Measurements from ENCODE around the gene PARN.

Gene PARN

GRCh38 chr16:14450846-14451245 is 179.2 kb downstream of the PARN start:
- H3K9me3 ChIP-seq (ENCODE audit: control insufficient read depth, low read length), result no peaks in the 10 kb centered on the region
- H3K4me3 ChIP-seq (ENCODE audit: low read depth, low read length), result no peak overlapping the region
- H3K4me1 ChIP-seq, result no peaks in the 10 kb centered on the region
- H3K9ac ChIP-seq, result no peak overlapping the region
- H3K27me3 ChIP-seq (ENCODE audit: control insufficient read depth, insufficient read depth, low read length), result no peaks in the 10 kb centered on the region
- TF ChIP-seq, protein P1, sequence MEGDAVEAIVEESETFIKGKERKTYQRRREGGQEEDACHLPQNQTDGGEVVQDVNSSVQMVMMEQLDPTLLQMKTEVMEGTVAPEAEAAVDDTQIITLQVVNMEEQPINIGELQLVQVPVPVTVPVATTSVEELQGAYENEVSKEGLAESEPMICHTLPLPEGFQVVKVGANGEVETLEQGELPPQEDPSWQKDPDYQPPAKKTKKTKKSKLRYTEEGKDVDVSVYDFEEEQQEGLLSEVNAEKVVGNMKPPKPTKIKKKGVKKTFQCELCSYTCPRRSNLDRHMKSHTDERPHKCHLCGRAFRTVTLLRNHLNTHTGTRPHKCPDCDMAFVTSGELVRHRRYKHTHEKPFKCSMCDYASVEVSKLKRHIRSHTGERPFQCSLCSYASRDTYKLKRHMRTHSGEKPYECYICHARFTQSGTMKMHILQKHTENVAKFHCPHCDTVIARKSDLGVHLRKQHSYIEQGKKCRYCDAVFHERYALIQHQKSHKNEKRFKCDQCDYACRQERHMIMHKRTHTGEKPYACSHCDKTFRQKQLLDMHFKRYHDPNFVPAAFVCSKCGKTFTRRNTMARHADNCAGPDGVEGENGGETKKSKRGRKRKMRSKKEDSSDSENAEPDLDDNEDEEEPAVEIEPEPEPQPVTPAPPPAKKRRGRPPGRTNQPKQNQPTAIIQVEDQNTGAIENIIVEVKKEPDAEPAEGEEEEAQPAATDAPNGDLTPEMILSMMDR (IDR thresholded peaks at IDR 0.05), result no peak
- H3K36me3 ChIP-seq (ENCODE audit: control insufficient read depth, insufficient read depth, low read length), result no peaks in the 10 kb centered on the region
- H3K79me2 ChIP-seq, result no peaks in the 10 kb centered on the region
- H3K27ac ChIP-seq, result no peak overlapping the region
- H3K4me2 ChIP-seq (ENCODE audit: low read length), result no peak overlapping the region
- H2AFZ ChIP-seq, result no peak overlapping the region

- Histone ChIP-seq H3K4me2 (ENCODE audit: low read length) (no peak overlapping the region), H2AFZ (no peak overlapping the region), H3K27me3 (ENCODE audit: control insufficient read depth, insufficient read depth, low read length) (no peaks in the 10 kb centered on the region), H3K9ac (no peak overlapping the region), H3K9me3 (ENCODE audit: control insufficient read depth, low read length) (no peaks in the 10 kb centered on the region), H3K36me3 (ENCODE audit: control insufficient read depth, insufficient read depth, low read length) (no peaks in the 10 kb centered on the region), H3K4me1 (no peaks in the 10 kb centered on the region), H3K27ac (no peak overlapping the region), H3K79me2 (no peaks in the 10 kb centered on the region), H3K4me3 (ENCODE audit: low read depth, low read length) (no peak overlapping the region)
- TF ChIP-seq, protein P1 (IDR thresholded peaks at IDR 0.05), result no peak
These were observed 180.1 kb downstream of the PARN start for GRCh38 chr16:14449790-14450480.

DNA sequence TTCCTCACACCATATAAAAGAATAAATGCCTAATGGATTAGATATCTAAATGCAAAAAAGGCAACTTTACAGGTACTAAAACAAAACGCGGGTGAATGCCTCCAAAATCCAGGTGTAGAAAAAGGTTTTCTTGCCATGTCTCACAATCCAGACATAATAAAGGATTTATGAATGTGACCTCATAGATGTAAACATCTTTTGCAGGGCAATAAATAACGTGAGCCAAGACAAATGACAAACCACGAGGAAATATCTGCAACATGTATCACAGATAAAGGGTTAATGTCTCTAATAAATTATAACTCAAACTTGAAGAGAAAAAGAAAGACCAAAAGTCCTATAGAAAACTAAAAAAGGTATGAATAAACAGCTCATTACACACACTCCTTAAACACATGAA is 180.7 kb downstream of the PARN start:
- Histone ChIP-seq H2AFZ (no peak overlapping the region), H3K27me3 (ENCODE audit: control insufficient read depth, insufficient read depth, low read length) (no peaks in the 10 kb centered on the region), H3K4me2 (ENCODE audit: low read length) (no peak overlapping the region), H3K9me3 (ENCODE audit: control insufficient read depth, low read length) (no peaks in the 10 kb centered on the region), H3K79me2 (no peaks in the 10 kb centered on the region), H3K27ac (no peak overlapping the region), H3K36me3 (ENCODE audit: control insufficient read depth, insufficient read depth, low read length) (no peaks in the 10 kb centered on the region), H3K9ac (no peak overlapping the region), H3K4me1 (no peaks in the 10 kb centered on the region), H3K4me3 (ENCODE audit: low read depth, low read length) (no peak overlapping the region)
- TF ChIP-seq, protein P1 (IDR thresholded peaks at IDR 0.05), result no peak

DNA sequence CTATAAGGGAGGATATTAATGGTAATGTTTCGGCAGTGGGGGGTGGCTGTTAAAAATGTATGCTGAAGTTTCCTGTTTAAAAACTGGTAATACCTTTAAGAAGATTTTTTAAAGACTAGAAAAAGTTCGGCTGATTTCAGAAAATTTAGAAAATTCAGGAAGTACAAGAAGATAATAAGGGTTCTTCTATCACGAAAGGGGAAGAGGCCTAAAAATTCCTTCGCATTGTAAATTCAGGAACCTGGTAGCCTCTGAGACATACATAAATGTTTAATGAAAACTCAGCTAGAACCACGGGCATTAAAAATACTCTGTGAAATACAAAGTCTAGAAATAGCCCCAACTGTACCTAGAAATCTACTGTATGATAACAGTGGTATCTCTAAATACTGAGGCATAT is 181.2 kb downstream of the PARN start:
- Histone ChIP-seq H3K27ac (no peak overlapping the region), H3K4me2 (ENCODE audit: low read length) (no peak overlapping the region), H3K79me2 (no peaks in the 10 kb centered on the region), H3K4me1 (no peaks in the 10 kb centered on the region), H3K36me3 (ENCODE audit: control insufficient read depth, insufficient read depth, low read length) (no peaks in the 10 kb centered on the region), H3K27me3 (ENCODE audit: control insufficient read depth, insufficient read depth, low read length) (no peaks in the 10 kb centered on the region), H3K4me3 (ENCODE audit: low read depth, low read length) (no peak overlapping the region), H3K9ac (no peak overlapping the region), H3K9me3 (ENCODE audit: control insufficient read depth, low read length) (no peaks in the 10 kb centered on the region), H2AFZ (no peak overlapping the region)
- TF ChIP-seq, protein P1 (IDR thresholded peaks at IDR 0.05), result no peak

DNA sequence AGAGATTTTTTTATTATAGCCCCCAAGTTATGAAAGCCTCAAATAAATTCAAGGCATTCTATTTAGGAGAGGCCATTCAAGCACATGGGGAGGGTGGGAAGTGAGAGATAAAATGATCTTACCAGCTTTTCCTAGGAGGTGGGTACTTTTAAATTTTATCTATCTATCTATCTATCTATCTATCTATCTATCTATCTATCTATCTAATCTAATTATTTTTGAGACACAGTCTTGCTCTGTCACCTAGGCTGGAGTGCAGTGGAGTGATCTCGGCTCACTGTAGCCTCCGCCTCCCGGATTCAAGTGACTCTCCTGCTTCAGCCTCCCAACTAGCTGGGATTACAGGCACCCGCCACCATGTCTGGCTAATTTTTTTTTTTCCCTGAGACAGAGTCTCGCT is 182.3 kb downstream of the PARN start:
- TF ChIP-seq, protein P1 (IDR thresholded peaks at IDR 0.05), result no peak
- H3K4me3 ChIP-seq (ENCODE audit: low read depth, low read length), result no peak overlapping the region

More for the DNA sequence above, 182.3 kb downstream of the PARN start:
- H3K9me3 ChIP-seq (ENCODE audit: control insufficient read depth, low read length), result no peaks in the 10 kb centered on the region
- no peaks in the 10 kb centered on the region for H3K4me1 ChIP-seq
- H2AFZ ChIP-seq, result no peak overlapping the region
- no peaks in the 10 kb centered on the region for H3K79me2 ChIP-seq
- H3K27ac ChIP-seq, result no peak overlapping the region
- H3K4me2 ChIP-seq (ENCODE audit: low read length), result no peak overlapping the region
- no peak overlapping the region for H3K9ac ChIP-seq
- H3K36me3 ChIP-seq (ENCODE audit: control insufficient read depth, insufficient read depth, low read length), result no peaks in the 10 kb centered on the region
- no peaks in the 10 kb centered on the region for H3K27me3 ChIP-seq (ENCODE audit: control insufficient read depth, insufficient read depth, low read length)

All from parathyroid adenoma (tissue), 2 donors.